Endothelial cell of umbilical vein (primary cell): Measurements from ENCODE around the gene KIFC3. TPM values are rescaled to one million over a fixed set of nuclear protein-coding genes. Genes with fewer than 3 reads are reported as not detected.

Experiments
- BruUV-seq: library from RNA; stranded (reverse); fragments of 400-500 nt; replicated peaks from 2 replicates; lab custom pipeline; 2021; lab: Mats Ljungman, UMichigan
- CTCF ChIA-PET: fragments of 300-600, 350-600 bp; sonication (Branson Sonifier 250); formaldehyde crosslinking; loops from one replicate; lab custom pipeline; 2021; ENCODE audit warnings: antibody characterized with exemption, inconsistent platforms; lab: Charles Lee
- POLR2A ChIA-PET: fragments of 300-600, 350-600 bp; sonication (Branson Sonifier 250); formaldehyde crosslinking; loops from one replicate; lab custom pipeline; 2021; ENCODE audit warnings: antibody characterized with exemption, inconsistent platforms; lab: Charles Lee
- DNase-seq: peaks from one replicate; pipeline ENCODE4 v3.0.0-alpha.2; 2011; ENCODE audit warnings: low read depth, low spot score
- FAIRE-seq: peaks from 2 replicates; lab custom pipeline; 2011; peaks lifted over from hg19 to GRCh38; lab: Jason Lieb, UNC
- H2AFZ ChIP-seq: 2 replicates; pipeline ENCODE4 v1.6.0; 2012; ENCODE audit warnings: low read depth, low read length, control low read depth, inconsistent platforms
- H3K27ac ChIP-seq: 2 replicates; pipeline ENCODE4 v1.5.1; 2011; ENCODE audit warnings: low read depth, mild to moderate bottlenecking, control low read depth, low read length, moderate library complexity; ENCODE audit not compliant: insufficient read depth
- H3K27me3 ChIP-seq, 2 experiments: 2 replicates each; pipeline versions ENCODE4 v1.6.0 to v1.6.1; 2011; ENCODE audit warnings: low read length in 2 of 2, mixed read lengths in 1 of 2; ENCODE audit not compliant: control insufficient read depth in 2 of 2, insufficient read depth in 2 of 2
- H3K36me3 ChIP-seq, 2 experiments: 2 replicates in 1 of 2; 3 replicates in 1 of 2; pipeline ENCODE4 v1.5.1; 2011; ENCODE audit warnings: low read length in 2 of 2, mild to moderate bottlenecking in 1 of 2, moderate library complexity in 1 of 2; ENCODE audit not compliant: control insufficient read depth in 2 of 2, insufficient read depth in 2 of 2; ENCODE audit errors: extremely low read depth in 1 of 2
- H3K4me1 ChIP-seq: 3 replicates; pipeline ENCODE4 v1.5.1; 2011; ENCODE audit warnings: mild to moderate bottlenecking, low read length; ENCODE audit not compliant: control insufficient read depth, insufficient read depth; ENCODE audit errors: extremely low read depth
- H3K4me2 ChIP-seq: 2 replicates; pipeline ENCODE4 v1.6.1; 2011; ENCODE audit warnings: low read length, control low read depth, mixed read lengths; ENCODE audit not compliant: insufficient read depth
- H3K4me3 ChIP-seq, 3 experiments: fragments of 200-600 bp in 1 of 3; sonication (generic), shearing (Covaris generic) in 1 of 3; replicated peaks in 1 of 3; 2 replicates each; pipeline ENCODE4 v1.5.1; 2011 to 2016; ENCODE audit warnings: control low read depth in 3 of 3, low read length in 3 of 3, mild to moderate bottlenecking in 2 of 3, inconsistent platforms in 1 of 3, low read depth in 1 of 3, moderate library complexity in 1 of 3; ENCODE audit not compliant: insufficient read depth in 1 of 3
- H3K79me2 ChIP-seq: 2 replicates; pipeline ENCODE4 v1.6.0; 2012; ENCODE audit warnings: low read length, inconsistent platforms; ENCODE audit not compliant: control insufficient read depth, insufficient read depth
- H3K9ac ChIP-seq: replicated peaks from 2 replicates; pipeline ENCODE3; 2011; ENCODE audit warnings: low read length, control low read depth; ENCODE audit not compliant: insufficient read depth; ENCODE audit errors: extremely low read depth
- H3K9me1 ChIP-seq: replicated peaks from 3 replicates; pipeline ENCODE4 v1.6.0; 2011; ENCODE audit warnings: mild to moderate bottlenecking, low read length; ENCODE audit not compliant: control insufficient read depth, insufficient read depth; ENCODE audit errors: extremely low read depth
- H3K9me3 ChIP-seq: replicated peaks from 2 replicates; pipeline ENCODE4 v1.5.1; 2012; ENCODE audit warnings: low read length, inconsistent platforms; ENCODE audit not compliant: control insufficient read depth, insufficient read depth
- H4K20me1 ChIP-seq: replicated peaks from 2 replicates; pipeline ENCODE3; 2011; ENCODE audit warnings: mild to moderate bottlenecking, low read length; ENCODE audit not compliant: control insufficient read depth, insufficient read depth; ENCODE audit errors: extremely low read depth
- EZH2 ChIP-seq: IDR thresholded peaks from 2 replicates; pipeline ENCODE4 v1.6.1; 2012; ENCODE audit warnings: borderline replicate concordance, low read depth, mild to moderate bottlenecking, moderate library complexity, low read length, inconsistent platforms; ENCODE audit not compliant: severe bottlenecking
- FOS ChIP-seq: IDR thresholded peaks from 2 replicates; pipeline ENCODE4 v1.6.1; 2011; ENCODE audit warnings: mild to moderate bottlenecking, low read length, moderate library complexity, borderline replicate concordance; ENCODE audit not compliant: insufficient read depth
- GATA2 ChIP-seq: IDR thresholded peaks from 2 replicates; pipeline ENCODE4 v1.7.0; 2011; ENCODE audit warnings: low read depth, mild to moderate bottlenecking, moderate library complexity, mixed read lengths, low read length; ENCODE audit not compliant: insufficient read length, insufficient read depth
- JUN ChIP-seq: IDR thresholded peaks from 2 replicates; pipeline ENCODE4 v1.6.1; 2011; ENCODE audit warnings: borderline replicate concordance, low read depth; ENCODE audit not compliant: insufficient read length, insufficient read depth
- MYC ChIP-seq: IDR thresholded peaks from one replicate; pipeline ENCODE4 v1.6.1; 2011; ENCODE audit warnings: mild to moderate bottlenecking, low read depth, low read length
- POLR2A ChIP-seq: IDR thresholded peaks from 2 replicates; pipeline ENCODE4 v1.6.1; 2012; ENCODE audit warnings: low read depth, mild to moderate bottlenecking, control low read depth, low read length
- POLR2AphosphoS5 ChIP-seq: IDR thresholded peaks from 2 replicates; pipeline ENCODE4 v1.6.1; 2012; ENCODE audit warnings: low read depth, mild to moderate bottlenecking, control low read depth, low read length, moderate library complexity; ENCODE audit not compliant: insufficient read depth
- dilution Hi-C: fragments of 300-500 bp; cut with MboI; formaldehyde crosslinking; loops from one replicate; pipeline ENCODE4 v1.15.0; 2019; ENCODE audit warnings: low sequenced_read_pairs; ENCODE audit not compliant: extremely low pct_ligation_motif_present
- intact Hi-C: fragments of 100-400 bp; cut with micrococcal nuclease; formaldehyde crosslinking; loops from one replicate; pipeline ENCODE4 v1.10.0; 2022
- polyA plus RNA-seq, 4 experiments: library from polyadenylated mRNA; depleted of rRNA in 3 of 4; stranded (reverse) in 3 of 4; unstranded in 1 of 4; fragments of >200 nt; gene quantifications; 2 replicates each; pipeline versions ENCODE4 v1.2.1 to v1.2.3, GENCODE V29; 2011 to 2012; ENCODE audit warnings: missing spikeins in 1 of 4
- total RNA-seq: library from RNA; stranded (reverse); gene quantifications from 2 replicates; pipeline ENCODE4 v1.2.3, GENCODE V29; 2021
- TF ChIP-seq, protein P1 (sequence below): IDR thresholded peaks from 2 replicates; pipeline ENCODE4 v1.6.1; 2011; ENCODE audit not compliant: insufficient read depth, insufficient read length
- TF ChIP-seq, protein P2 (sequence below), 2 donors: IDR thresholded peaks; 1 replicate in 1 of 2; 2 replicates in 1 of 2; pipeline ENCODE4 v1.5.1; 2011; ENCODE audit warnings: low read length in 2 of 2, mild to moderate bottlenecking in 2 of 2, moderate library complexity in 2 of 2, control low read depth in 1 of 2, inconsistent platforms in 1 of 2, low read depth in 1 of 2; ENCODE audit not compliant: insufficient read depth in 1 of 2; ENCODE audit errors: extremely low read depth in 1 of 2

Gene KIFC3
- total and polyA plus RNA-seq, 2 donors (not counting 3 experiments of a cell fraction or from before 2014, with no cell fraction given), result 36.3 to 62.2 TPM

DNA sequence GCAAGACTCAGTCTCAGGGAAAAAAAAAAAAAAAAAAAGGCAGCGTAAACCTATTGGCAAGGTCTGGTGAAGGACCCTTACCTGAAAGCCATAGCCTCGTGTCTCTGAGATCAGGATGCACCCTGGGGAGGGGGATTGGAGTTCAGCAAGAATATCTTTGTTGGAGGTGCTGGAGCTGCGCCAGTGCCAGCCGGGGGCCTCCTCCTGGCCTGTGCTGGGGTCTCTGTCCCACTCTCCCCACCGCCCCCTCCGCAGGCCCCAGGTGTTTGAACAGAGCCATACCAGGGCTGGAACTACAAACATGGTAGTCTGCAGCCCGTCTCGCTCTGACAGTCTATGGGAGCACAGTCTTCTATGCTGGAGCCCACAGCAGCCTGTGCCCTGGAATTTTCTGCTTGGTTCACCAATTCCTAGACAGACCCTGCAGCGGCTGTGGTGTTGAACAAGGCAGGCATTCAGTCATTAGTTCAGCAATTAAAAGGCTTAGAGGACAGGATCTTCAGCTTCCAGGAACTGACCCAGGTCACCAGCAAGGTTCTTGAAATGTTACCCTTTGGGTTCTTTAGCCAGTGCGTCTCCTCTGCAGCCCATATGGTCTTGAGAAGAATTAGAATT is 42.2 kb upstream of the KIFC3 start:
- DNase-seq (no peak), FAIRE-seq (no peak)
- no peaks in the 10 kb centered on the region for H3K9me1 ChIP-seq
- TF ChIP-seq JUN, result no peak
- TF ChIP-seq GATA2, result no peak
- TF ChIP-seq POLR2A, result no peak
- no peak for TF ChIP-seq POLR2AphosphoS5
- ChIA-PET POLR2A (interaction anchor here (0.7 kb wide), 1 partner anchor 194 kb away, joined by 3 read pairs; no protein-coding TSS in a partner anchor), CTCF (no interaction called here)
- H3K4me1 ChIP-seq, result no peaks in the 10 kb centered on the region
- dilution Hi-C loops, result no loop called here
- H3K4me3 ChIP-seq, result no peak overlapping the region
- H4K20me1 ChIP-seq, result no peaks in the 10 kb centered on the region
- H3K9ac ChIP-seq, result no peak overlapping the region
- peaks cover 2% of the 10 kb centered on the region in 2 experiments for H3K27me3 ChIP-seq
- intact Hi-C loops, result no loop called here
- H3K27ac ChIP-seq, result no peak overlapping the region
- H3K79me2 ChIP-seq, result no peaks in the 10 kb centered on the region
- H2AFZ ChIP-seq, result no peak overlapping the region
- H3K9me3 ChIP-seq, result no peaks in the 10 kb centered on the region
- no peaks in the 10 kb centered on the region for H3K36me3 ChIP-seq
- BruUV-seq, result no TSS peak
- H3K4me2 ChIP-seq, result no peak overlapping the region

DNA sequence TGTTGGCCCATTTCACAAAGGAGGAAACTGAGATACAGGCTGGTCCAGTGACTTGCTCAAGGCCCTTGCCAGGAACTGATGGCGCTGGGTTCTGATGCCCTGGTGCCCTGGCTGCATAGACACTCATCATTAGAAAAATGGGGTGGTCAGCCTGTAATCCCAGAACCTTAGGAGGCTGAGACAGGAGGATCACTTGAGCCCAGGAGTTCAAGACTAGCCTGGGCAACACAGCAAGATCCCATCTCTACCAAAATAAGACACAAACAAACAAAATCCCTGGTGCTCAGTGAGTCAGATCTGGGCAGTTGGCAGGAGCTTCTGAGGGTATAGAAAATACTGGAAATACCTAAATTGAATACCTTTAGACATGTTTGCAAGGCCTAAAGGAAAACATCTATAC is 41.1 kb upstream of the KIFC3 start:
- no peak overlapping the region for H3K27ac ChIP-seq
- H3K4me1 ChIP-seq, result no peaks in the 10 kb centered on the region
- POLR2A ChIA-PET, result no interaction called here
- intact Hi-C loops, result no loop called here
- H4K20me1 ChIP-seq, result no peaks in the 10 kb centered on the region
- DNase-seq, result no peak
- no peak overlapping the region for H3K9ac ChIP-seq
- no peaks in the 10 kb centered on the region for H3K36me3 ChIP-seq
- TF ChIP-seq POLR2AphosphoS5 (no peak), MYC (no peak), GATA2 (no peak), JUN (no peak), FOS (no peak), EZH2 (no peak), POLR2A (no peak)
- TF ChIP-seq, protein P1, sequence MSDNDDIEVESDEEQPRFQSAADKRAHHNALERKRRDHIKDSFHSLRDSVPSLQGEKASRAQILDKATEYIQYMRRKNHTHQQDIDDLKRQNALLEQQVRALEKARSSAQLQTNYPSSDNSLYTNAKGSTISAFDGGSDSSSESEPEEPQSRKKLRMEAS, result no peak
- TF ChIP-seq, protein P2, sequence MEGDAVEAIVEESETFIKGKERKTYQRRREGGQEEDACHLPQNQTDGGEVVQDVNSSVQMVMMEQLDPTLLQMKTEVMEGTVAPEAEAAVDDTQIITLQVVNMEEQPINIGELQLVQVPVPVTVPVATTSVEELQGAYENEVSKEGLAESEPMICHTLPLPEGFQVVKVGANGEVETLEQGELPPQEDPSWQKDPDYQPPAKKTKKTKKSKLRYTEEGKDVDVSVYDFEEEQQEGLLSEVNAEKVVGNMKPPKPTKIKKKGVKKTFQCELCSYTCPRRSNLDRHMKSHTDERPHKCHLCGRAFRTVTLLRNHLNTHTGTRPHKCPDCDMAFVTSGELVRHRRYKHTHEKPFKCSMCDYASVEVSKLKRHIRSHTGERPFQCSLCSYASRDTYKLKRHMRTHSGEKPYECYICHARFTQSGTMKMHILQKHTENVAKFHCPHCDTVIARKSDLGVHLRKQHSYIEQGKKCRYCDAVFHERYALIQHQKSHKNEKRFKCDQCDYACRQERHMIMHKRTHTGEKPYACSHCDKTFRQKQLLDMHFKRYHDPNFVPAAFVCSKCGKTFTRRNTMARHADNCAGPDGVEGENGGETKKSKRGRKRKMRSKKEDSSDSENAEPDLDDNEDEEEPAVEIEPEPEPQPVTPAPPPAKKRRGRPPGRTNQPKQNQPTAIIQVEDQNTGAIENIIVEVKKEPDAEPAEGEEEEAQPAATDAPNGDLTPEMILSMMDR (IDR thresholded peaks at IDR 0.05; ENCODE audit: extremely low read depth in 1 of 2, insufficient read depth in 1 of 2, low read depth in 1 of 2, low read length in 2 of 2), result no peak
- no peaks in the 10 kb centered on the region for H3K9me3 ChIP-seq
- H3K9me1 ChIP-seq, result no peaks in the 10 kb centered on the region
- no TSS peak for BruUV-seq
- H3K4me2 ChIP-seq, result no peak overlapping the region
- H3K4me3 ChIP-seq, result no peak overlapping the region
- H3K27me3 ChIP-seq, result peaks cover 0 to 4% of the 10 kb centered on the region in 2 experiments
- dilution Hi-C loops, result no loop called here
- FAIRE-seq, result no peak
- no peak overlapping the region for H2AFZ ChIP-seq
- CTCF ChIA-PET, result no interaction called here
- no peaks in the 10 kb centered on the region for H3K79me2 ChIP-seq
